GM19193 (cell line): ENCODE measurements around the gene CTBP1.

Experiments used
- POLR2A ChIP-seq: IDR thresholded peaks from 4 replicates; pipeline ENCODE4 v1.6.1; 2011; ENCODE audit not compliant: insufficient read depth, insufficient read length; ENCODE audit errors: extremely low read depth

CTBP1 gene

DNA sequence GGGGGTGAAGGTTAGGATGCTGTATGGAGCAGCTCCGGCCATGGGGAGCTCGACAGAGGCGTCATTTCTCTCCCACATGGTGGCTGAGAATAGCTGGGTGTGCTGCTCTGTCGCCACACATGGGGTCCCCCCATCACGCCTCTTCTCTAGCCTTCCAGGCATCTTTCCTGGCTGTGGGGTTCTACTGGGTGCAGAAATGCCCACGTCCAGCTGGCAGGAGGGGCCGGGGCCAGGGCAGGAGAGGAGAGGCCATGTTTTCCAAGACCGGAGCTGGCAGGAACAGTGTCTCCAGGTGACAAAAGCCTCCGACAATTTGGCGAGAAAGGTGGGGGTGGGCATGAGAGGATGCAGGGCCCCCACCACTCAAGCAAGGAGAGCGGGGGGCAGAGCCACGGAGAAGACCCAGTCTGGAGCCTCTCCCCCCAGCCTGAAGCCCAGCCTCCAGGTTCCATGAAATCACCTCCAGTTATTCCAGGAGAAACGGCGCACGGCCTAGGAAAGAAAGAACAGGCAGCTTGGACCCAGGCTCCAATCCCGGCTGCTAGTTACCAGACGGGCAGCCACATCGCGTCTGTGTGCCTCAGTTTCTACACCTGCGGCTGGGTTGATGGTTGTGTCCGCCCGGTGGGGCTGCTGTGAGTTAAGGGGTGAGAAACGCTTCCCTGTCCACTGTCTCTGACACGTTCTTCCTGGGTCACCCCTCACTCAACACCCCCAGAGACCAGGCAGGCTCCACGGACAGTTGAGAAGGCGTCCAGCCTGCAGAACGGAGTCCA is 49.2 kb downstream of the CTBP1 start:
- TF ChIP-seq POLR2A: no peak

DNA sequence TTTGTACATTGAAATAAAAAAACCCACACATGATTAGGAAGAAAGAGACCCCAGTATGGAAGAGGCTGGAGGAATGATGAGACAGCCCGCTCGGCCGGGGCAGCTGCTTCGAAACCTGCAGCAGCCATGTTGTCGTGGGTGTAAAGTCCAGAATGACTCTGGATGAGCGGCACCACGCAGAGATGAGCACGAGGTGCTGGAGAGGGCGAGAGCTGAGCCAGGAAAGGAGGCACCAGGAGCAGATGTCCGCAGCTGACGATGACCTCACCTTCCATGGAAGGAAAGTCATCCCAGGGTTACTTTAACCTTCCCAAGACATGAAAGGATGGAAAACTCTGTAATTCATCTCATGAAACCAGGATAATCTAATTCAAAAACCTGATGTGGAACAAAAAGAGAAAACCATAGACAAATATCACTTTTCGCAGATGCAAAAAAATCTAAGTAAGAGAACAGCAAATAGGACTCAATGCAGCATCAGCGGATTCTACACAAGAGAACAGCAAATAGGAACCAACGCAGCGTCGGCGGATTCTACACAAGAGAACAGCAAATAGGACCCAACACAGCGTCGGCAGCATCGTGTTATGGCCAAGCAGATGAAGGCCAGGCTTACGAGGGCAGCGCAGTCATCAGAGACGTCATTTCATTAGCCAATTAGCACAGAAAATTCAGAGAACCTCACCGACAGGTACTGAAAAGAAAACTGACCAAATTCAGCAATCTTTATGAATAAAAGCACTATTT is 50.7 kb downstream of the CTBP1 start:
- no peak for TF ChIP-seq POLR2A

DNA sequence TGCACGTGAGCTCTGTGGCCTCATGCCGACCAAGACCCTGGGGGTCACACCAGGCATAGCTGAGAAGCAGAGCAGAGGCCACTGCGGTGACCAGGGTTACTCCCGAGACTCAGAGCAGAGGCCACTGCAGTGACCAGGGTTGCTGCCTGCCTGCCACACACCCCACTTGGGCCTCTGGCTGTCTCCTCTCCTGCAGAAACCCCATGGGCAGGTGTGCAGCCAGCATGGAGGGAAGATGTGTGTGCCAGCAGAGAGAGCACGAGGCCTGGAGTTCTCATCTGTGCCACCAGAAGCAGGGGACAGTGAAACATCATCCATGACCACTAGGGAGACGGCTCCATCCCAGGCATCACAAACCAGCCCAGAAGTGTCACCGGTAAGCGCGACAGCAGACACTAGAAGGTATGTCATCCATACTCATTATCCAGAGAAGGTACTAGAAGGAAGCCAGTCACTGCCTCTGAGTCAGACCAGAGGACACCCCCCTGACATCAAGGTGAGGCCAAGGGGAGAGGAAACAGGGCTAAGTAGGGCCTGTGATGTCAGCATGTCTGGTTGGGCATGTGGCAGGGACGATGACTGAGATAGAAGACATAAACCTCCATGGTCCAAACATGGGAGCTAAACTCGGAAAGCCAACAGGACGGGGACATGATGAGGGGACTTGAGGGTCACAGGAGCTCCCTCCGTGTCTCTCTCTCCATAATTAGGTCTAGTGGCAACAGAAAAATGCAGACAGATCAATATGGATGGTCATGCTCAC is 52.3 kb downstream of the CTBP1 start:
- no peak for TF ChIP-seq POLR2A

DNA sequence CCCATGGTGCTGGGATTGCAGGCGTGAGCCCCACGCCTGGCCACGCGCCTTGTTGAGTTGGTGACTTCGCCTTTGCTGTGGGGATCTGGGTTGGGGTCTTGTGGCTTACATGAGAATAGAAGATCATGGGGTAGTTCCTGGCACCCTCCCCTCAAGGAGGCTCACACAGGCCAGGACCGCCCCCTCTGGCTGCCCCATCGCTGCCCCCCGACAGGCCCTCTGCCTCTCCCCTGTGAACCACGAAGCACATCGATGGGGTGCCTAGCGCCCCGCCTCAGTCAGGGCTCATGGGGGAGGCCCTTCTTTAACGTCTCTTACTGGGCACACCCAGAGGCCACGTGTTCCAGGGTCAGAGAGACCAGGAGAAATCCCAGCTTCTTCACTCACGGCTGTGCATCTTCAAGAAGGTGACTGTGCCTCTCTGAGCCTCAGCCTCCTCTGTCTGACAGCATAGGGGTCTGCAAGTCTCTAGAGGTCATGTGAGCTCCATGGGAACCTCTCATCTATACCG is 53.0 kb downstream of the CTBP1 start:
- no peak for TF ChIP-seq POLR2A

DNA sequence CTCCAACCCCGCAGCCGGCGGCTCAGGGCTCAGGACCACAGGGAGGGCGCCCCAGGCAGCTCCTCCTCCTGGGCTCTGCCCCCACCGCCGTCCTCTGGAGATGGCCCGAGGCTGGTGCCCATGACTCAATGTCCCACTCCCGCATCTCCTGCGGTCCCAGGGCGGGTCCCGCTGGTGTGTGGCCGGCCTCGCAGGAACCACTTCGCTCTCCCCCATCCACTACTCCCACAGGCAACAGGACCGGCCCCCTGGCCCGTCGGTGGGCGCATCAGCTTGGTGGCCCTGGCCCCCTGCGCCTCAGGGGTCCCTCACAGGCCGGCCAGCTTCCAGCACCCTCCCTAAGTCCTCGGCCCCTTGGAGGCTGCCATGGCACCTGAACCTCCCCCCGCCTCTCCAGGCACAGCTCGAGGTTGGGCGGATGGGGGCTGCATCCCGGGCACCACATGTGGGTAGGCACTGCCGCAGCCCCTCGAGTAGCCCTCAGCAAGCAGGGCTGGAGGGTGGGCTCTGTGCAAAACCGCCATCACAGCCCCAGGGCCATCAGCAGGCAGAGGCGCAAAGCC is 53.7 kb downstream of the CTBP1 start:
- no peak for TF ChIP-seq POLR2A

DNA sequence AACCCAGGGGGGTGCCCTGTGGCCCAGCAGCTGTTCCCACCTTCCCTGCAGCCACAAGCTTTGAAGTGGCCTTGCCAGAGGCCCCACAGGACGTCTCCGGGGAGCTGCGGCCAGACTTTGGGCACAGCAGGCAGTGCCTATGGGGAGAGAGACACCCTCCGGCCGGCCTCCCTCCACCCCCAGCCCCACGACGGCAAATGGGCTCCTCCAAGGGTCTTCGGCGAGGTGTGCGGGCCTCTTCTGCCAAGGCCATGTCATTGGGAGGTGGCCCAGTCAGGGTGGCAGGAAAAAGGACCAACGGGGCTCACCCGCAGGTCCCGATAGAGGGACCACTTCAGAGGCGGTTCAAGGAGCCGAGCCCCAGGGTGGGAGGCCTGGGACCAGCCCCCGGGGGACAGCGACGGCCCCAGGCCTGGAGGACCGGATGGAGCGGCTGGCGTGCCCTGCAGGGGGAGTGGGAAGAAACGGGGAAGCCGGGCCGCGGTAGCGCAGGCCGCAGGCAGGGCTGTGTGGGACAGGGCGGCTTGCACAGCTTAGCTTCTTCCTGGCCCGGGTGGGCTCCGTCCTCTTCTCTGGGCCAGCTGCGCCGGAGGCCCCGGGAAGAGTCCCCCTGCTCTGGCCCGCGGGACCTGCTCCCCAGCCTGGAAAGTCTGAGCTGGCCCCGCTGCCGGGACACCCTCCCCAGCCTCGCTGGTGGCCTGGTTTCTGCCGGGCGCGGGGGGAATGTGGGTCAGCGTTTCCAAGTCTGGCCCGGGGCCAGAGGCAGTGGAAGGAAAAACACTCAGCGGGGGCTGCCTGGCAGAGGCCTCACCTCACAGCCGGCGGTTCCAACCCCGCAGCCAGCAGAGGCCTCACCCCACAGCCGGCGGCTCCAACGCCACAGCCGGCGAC is 54.7 kb downstream of the CTBP1 start:
- TF ChIP-seq POLR2A: no peak

DNA sequence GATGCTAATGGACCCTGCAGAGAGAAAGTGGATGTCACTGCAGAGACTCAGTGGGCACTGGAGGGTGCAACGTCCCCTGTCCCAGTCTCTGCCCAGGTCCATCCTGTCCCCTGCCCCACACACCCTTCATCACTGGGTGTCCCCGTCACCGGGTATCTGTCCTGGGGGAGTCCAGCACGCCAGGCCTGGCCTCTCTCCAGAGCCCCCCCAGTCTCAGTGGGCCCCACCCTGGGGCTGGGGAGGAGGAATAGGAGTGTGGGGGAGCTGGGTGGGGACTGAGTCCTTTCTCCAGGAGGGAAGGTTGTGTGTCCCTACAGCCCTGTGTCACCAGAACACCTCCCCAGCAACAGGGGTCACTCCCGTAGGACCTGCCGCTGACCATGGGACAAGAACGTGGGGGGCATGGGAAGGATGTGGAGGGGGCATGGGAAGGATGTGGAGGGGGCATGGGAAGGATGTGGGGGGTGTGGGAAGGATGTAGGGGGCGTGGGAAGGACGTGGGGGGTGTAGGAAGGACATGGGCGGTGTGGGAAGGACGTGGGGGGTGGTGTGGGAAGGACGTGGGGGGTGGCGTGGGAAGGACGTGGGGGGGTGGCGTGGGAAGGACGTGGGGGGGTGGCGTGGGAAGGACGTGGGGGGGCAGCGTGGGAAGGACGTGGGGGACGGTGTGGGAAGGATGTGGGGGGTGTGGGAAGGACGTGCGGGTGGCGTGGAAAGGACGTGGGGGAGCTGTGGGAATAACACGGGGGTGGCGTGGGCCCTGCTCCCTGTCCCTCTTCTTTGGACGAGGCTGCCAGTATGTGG is 55.5 kb downstream of the CTBP1 start:
- no peak for TF ChIP-seq POLR2A

DNA sequence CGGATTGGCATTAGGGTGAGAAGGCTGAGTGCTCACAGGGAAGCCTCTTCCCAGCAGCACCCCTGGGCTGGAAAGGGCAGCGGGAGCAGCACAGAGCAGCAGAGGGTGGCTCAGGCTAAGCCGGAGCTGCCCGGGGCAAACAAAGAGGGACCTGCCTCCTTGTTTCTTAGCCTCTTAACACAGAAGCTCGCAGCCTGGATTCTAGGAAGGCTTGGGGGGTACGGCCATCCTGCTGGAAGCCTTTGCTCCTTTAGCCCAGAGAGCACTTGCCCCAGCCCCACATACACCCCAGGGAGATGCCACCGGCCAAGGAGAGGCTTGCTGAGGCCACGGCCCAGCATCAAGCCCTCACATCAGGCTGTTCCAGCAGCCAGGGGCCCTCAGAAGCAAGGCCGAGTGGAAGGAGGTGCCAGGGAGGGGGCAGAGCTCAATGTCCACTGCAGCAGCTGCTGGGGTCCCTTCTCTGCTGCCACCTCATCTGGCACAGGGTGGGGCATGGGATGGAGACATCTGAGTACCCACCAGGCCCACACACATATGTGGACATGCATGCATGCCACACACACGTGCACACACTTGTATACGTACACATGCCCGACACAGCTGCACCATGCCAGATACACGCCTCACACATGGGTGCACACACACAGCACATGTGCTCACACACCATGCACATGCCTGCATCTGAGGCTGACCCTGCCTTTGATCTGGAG is 56.3 kb downstream of the CTBP1 start:
- TF ChIP-seq POLR2A: no peak

DNA sequence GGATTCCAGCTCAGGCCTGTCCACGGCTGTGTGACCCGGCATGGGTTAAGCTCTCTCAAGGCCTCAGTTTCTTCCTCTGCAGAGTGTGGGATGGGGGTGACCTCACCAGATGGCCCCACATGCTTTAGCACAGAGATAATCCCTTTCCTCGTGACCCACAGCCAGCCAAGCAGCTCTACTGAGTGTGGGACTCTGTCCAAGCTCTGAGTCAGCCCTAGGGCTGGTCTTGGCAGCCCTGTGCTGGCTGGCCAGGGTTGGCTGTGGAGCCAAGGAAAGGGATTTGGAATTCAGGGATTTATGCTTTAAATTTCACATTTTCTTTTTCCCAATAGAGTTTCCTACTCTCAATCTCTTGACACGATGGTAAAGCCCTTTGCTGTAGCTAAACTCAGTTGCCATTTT is 56.8 kb downstream of the CTBP1 start:
- TF ChIP-seq POLR2A: no peak

DNA sequence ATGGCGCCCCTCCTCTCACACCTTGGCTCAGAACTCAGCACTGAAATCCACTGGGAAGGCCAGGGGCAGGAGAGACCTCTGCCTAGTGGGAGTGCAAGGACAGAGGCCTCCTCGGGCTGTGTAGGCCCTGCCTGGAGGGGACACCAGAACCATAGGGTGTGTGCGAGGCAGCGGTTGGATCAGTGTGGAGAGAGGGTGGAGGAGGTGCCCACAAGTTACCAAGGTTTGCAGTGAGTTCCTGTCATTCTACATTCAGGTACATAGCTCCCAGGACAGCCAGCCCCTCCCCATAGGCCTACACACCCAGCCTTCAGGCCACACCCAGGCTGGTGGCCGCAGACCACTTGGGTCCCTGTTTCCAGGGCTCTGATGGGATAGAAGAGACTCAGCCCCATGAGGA is 57.3 kb downstream of the CTBP1 start:
- no peak for TF ChIP-seq POLR2A

DNA sequence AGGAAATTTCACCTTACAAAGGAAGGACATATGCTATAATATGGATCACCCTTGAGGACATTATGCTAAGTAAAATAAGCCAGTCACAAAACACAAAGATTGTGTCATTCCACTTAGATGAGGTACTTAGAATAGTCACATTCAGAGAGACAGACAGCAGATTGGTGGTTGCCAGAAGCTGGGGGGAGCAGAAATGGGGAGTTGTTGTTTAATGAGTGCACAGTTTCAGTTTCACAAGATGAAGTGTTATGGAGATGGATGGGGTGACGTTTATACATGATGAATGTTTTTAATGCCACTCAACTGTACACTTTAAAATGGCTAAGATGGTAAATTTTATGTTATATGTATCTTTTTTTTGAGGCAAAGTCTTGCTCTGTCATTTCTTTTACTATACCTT is 61.7 kb downstream of the CTBP1 start:
- TF ChIP-seq POLR2A: no peak

DNA sequence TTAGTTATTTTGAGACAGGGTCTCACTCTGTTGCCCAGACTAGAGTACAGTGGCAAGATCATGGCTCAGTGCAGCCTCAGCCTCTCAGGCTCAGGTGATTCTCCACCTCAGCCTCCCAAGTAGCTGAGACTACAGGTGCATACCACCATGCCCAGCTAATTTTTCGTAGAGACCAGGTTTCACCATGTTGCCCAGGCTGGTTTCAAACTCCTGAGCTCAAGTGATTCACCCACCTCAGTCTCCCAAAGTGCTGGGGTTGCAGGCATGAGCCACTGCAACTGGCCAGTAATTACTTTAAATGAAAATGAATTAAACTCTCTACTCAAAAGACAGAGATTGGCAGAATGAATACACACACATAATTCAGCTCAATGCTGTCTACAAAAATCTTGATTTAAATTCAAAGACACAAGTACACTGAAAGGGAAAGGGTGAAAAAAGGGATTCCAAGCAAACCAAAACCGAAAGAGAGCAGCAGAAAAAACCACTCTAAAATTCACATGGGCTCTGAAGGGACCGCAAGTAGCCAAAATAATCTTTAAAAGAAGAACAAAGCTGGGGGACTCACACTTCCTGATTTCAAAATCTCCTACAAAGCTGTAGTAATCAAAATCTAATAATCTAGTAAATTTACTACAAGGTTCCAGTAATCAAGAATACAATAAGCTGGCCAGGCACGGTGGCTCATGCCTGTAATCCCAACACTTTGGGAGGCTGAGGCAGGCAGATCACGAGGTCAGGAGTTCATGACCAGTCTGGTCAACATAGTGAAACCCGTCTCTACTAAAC is 64.8 kb downstream of the CTBP1 start:
- TF ChIP-seq POLR2A: no peak
